GM11168 (cell line): Measurements from ENCODE around the gene PSMB4.
"Not testable (repeated sequence)": the region's sequence is repeated elsewhere in the genome, so short reads cannot be mapped to it uniquely, and the experiment has no call there.

Source experiments
- in situ Hi-C: fragments of 300-500 bp; cut with MboI; formaldehyde crosslinking; loops from one replicate; pipeline ENCODE4 v1.12.0; 2022; ENCODE audit warnings: low sequenced_read_pairs; ENCODE audit not compliant: unreplicated experiment

The PSMB4 gene

GRCh38 chr1:151384584-151384983, 14.8 kb upstream of the PSMB4 start:
- in situ Hi-C loops: no loop called here

DNA sequence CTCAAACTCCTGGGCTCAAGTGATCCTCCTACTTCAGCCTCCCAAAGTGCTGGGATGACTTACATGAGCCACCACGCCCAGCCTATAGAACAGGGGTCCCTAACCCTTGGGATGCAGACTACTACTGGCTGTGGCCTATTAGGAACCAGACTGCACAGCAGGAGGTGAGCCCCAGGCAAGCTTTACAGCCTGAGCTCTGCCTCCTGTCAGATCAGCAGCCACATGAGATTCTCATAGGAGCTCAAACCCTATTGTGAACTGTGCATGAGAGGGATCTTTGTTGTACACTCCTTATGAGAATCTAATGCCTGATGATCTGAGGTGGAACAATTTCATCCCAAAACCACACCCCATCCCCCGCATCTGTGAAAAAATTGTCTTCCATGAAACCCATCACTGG, 13.4 kb upstream of the PSMB4 start:
- in situ Hi-C loops: no loop called here

DNA sequence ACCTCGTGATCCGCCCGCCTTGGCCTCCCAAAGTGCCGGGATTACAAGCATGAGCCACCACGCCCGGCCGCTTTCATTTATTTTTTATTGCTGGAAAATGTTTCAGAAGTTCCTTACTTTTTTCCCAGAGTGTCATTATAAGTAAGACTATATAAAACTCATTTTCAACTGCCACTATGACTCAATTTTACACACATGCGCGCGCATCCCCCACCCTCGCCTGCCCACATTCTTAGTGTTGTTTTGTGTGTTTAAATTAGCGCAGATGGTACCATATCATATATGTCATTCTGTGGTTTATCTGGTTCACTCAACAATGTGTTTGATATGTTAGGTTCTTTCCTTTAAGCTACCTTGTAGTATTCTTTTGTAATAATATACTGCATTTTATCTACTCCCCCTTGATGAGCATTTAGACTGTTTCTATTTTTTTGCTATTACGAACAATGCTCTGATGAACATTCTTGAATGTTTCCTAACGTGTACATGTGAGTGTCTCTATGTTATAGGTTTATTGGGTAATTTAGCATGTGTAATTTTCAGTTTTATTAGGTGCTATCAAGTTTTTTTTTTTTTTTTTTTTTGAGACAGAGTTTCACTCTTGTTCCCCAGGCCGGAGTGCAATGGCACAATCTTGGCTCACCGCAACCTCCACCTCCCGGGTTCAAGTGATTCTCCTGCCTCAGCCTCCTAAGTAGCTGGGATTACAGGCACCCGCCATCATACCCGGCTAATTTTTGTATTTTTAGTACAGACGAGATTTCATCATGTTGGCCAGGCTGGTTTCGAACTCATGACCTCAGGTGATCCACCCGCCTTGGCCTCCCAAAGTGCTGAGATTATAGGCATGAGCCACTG, 8.9 kb upstream of the PSMB4 start:
- in situ Hi-C loops: not testable (repeated sequence)

DNA sequence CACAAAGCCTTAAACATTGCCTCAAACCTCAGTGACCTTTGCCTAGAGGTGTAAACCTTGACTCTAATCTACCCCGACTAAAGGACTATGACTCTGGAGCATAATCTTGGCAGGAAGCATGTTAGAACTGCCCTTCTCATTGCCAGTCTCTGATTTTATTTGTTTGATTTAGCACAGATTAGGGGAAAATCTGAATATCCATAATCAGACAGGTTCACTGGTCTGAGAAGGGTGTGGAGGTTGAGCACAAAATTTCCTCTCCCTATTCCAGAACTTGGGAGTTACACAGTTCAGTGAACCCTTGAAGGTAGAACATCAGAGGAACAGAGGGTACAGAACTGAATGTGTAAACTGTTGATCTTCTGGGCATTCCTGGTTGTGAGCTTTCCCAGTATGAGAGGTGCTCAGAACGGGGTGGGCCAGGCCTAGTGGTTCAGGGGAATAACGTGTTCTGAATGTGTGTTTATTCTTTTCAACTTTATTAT, 8.3 kb upstream of the PSMB4 start:
- in situ Hi-C loops: no loop called here

DNA sequence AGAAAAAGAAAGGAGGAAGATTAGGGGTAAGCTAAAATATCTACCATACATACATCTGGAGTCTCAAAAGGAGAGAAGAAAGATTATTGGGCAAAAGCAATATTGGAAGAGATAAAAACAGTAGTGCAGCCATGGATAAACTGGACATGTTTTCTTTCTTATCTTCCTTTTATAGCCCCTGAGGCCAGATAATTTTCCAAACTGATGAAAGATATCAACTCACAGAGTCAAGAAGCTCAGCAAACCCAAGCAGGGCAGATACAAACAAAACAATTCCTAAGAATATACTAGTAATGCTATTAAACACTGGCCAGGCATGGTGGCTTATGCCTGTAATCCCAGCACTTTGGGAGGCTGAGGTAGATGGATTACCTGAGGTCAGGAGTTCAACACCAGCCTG, 5.8 kb upstream of the PSMB4 start:
- in situ Hi-C loops: no loop called here

GRCh38 chr1:151396265-151396664, 3.1 kb upstream of the PSMB4 start:
- in situ Hi-C loops: not testable (repeated sequence)

DNA sequence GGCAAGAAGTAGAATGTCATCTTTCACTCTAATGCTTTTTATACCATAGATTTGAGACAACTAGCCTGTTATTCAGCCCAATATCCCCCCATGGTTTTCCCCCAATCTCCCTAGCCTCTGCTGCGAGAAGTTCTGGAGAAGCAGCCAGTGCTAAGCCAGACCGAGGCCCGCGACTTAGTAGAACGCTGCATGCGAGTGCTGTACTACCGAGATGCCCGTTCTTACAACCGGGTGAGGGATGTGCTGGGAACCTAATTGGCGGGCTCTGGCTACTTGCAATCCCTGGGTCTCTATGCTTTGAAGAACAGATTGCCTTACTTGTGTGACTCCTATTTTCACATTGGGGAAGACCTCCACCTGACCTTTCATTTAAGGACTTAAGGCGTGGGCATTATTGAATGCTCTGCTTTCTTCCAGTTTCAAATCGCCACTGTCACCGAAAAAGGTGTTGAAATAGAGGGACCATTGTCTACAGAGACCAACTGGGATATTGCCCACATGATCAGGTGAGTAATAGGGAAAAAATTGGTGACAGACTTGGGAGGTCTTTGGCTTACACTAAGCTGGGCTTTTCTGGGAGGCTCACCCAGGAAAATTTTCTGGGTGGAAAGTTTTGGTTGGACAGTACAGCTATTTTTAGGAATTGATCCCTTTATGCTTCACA, 1.9 kb downstream of the PSMB4 start:
- in situ Hi-C loops: no loop called here

- in situ Hi-C loops: no loop called here
Observed at GRCh38 chr1:151401860-151402259, 2.5 kb downstream of the PSMB4 start.

- in situ Hi-C loops: no loop called here
Observed at GRCh38 chr1:151402764-151403163, 3.4 kb downstream of the PSMB4 start.

DNA sequence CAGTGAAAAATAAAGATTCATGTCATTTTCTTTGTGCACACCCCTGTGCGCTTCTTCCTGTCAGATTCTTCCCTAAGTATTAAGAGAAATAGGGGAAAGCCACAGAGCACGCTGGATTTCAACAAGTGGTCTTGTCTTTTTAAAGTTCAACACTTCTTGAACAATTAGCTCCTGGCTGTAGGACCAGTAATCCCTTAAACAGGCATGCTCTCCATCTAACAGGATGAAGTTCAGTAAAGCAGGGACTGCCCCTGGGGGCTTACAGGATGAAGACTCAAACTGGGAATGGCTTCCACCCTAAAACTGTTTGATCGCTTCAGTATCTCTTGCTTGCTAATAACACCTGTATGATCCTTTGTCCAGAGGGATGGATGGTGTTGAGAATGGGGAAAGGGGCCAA, 4.2 kb downstream of the PSMB4 start:
- in situ Hi-C loops: no loop called here

- in situ Hi-C loops: no loop called here
Observed at GRCh38 chr1:151405187-151405951, 6.0 kb downstream of the PSMB4 start.

DNA sequence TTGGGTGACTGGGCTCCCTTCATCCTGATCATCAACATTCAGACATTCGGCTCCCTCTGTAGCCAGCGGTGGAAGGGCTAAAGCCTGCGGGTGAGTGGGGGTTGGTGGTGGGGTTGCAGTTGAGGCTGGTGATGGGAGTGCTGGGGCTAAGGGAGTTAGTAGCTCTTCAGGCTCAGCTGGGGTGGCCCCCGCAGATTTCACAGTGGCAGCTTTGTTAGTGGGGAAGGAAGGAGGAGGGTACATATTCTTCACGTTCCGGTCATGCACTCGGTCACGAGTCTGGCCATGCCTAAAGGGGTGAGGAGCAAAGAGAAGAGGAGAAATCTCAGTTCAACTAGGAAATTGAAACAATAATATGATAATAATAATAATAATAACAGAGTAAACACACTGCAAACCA, 6.8 kb downstream of the PSMB4 start:
- in situ Hi-C loops: no loop called here

- in situ Hi-C loops: no loop called here
Observed at GRCh38 chr1:151407304-151407703, 7.9 kb downstream of the PSMB4 start.

DNA sequence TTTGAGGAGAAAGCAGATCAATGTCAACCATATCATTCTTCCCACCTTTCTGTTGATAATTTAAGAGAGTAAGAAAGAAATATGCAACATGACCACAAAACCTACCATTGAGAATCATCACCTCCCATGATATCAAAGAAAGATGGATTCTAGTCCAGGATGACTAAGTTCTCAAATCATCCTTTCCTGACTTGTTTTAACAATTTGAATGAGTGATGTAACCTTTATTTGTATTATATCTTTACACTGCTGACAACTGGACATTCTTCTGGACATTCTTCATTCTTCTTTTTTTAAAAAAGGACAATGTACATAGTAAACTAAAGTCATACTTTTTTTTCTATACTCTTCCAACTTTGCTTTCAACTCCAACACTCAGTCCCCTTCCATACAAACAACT, 9.5 kb downstream of the PSMB4 start:
- in situ Hi-C loops: no loop called here

- in situ Hi-C loops: no loop called here
Observed at GRCh38 chr1:151411884-151412283, 12.5 kb downstream of the PSMB4 start.

DNA sequence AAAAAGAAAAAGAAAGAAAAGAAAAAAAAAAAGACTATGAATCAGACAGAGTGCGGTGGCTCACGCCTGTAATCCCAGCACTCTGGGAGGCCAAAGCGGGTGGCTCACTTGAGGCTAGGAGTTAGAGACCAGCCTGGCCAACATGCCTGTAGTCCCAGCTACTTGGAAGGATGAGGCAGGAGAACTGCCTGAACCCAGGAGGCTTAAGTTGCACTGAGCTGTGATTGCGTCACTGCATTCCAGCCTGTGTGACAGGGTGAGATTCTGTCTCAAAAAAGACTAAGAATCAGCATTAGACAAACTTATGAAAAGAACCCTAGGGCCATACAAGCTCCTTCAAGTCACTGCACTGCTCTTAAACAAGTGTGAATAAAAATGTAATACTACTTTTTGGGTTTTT, 16.9 kb downstream of the PSMB4 start:
- in situ Hi-C loops: no loop called here

GRCh38 chr1:151418081-151418480, 18.7 kb downstream of the PSMB4 start:
- in situ Hi-C loops: no loop called here

DNA sequence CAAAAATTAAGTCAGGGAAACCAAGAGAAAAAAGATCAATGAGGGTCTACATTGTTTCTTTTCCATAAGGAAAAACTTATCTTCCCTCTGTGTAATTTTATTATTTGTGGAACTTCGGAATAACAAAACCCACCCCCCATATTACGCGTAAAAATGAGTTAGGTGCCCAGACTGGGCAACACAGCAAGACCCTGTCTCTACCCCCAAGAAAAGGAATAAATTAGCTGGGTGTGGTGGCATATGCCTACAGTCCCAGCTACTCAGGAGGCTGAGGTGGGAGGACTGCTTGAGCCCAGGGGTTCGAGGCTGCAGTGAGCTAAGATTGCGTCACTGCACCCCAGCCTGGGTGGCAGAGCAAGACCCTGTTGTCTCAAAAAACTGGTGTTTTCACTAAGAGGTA, 20.4 kb downstream of the PSMB4 start:
- in situ Hi-C loops: no loop called here

GRCh38 chr1:151425103-151425502, 25.7 kb downstream of the PSMB4 start:
- in situ Hi-C loops: no loop called here

- in situ Hi-C loops: no loop called here
Observed at GRCh38 chr1:151428068-151428467, 28.7 kb downstream of the PSMB4 start.

- in situ Hi-C loops: not testable (repeated sequence)
Observed at GRCh38 chr1:151433827-151434226, 34.5 kb downstream of the PSMB4 start.
